Gastrocnemius medialis (tissue), 4 donors: ENCODE data around the gene BLVRA. TPM values are rescaled to one million over a fixed set of nuclear protein-coding genes. Genes with fewer than 3 reads are reported as not detected.
"Not testable (repeated sequence)": the region's sequence is repeated elsewhere in the genome, so short reads cannot be mapped to it uniquely, and the experiment has no call there.

Experiments
- ATAC-seq, 2 donors: fragments of 150-250 bp; one replicate each; pipeline ENCODE4 v1.9.1; 2016
- DNase-seq, 2 donors: peaks; one replicate each; pipeline ENCODE4 v3.0.0-alpha.2; 2019
- H3K27ac ChIP-seq, 4 donors: fragments of 200-600 bp; sonication (generic); 1 replicate in 1 of 4; 2 replicates in 3 of 4; pipeline ENCODE4 v1.5.1; 2016 to 2018; ENCODE audit warnings: mild to moderate bottlenecking in 2 of 4, moderate library complexity in 1 of 4
- H3K27me3 ChIP-seq, 3 donors: fragments of 200-600 bp; sonication (generic) in 2 of 3; 1 replicate in 1 of 3; 2 replicates in 2 of 3; pipeline versions ENCODE4 v1.5.1 to v1.6.0; 2016 to 2019; ENCODE audit warnings: mild to moderate bottlenecking in 1 of 3, moderate library complexity in 1 of 3
- H3K36me3 ChIP-seq, 2 donors: fragments of 200-600 bp; sonication (generic) in 1 of 2; one replicate each; pipeline ENCODE4 v1.5.1; 2017 to 2018
- H3K4me1 ChIP-seq, 2 donors: fragments of 200-600 bp; sonication (generic) in 1 of 2; one replicate each; pipeline ENCODE4 v1.5.1; 2016 to 2017; ENCODE audit warnings: mild to moderate bottlenecking in 2 of 2
- H3K4me3 ChIP-seq, 4 donors: fragments of 200-600 bp; sonication (generic) in 3 of 4; 1 replicate in 1 of 4; 2 replicates in 3 of 4; pipeline ENCODE4 v1.5.1; 2016 to 2019; ENCODE audit warnings: mild to moderate bottlenecking in 2 of 4
- H3K9me3 ChIP-seq, 3 donors: fragments of 200-600 bp; sonication (generic) in 2 of 3; 1 replicate in 1 of 3; 2 replicates in 2 of 3; pipeline ENCODE4 v1.5.1; 2016 to 2019
- CTCF ChIP-seq, 5 experiments: fragments of 450-650 bp in 3 of 5; fragments of 200-600 bp in 2 of 5; sonication (generic) in 2 of 5; IDR thresholded peaks in 4 of 5; conservative IDR thresholded peaks in 1 of 5; 1 replicate in 4 of 5; 2 replicates in 1 of 5; pipeline ENCODE4 v1.5.1; 2016 to 2019; ENCODE audit warnings: antibody characterized with exemption in 5 of 5, mild to moderate bottlenecking in 3 of 5, moderate library complexity in 3 of 5
- POLR2A ChIP-seq, 2 donors: fragments of 450-650 bp; IDR thresholded peaks; one replicate each; pipeline ENCODE4 v1.6.1; 2017; ENCODE audit warnings: antibody characterized with exemption in 2 of 2, mild to moderate bottlenecking in 2 of 2, moderate library complexity in 2 of 2
- in situ Hi-C, 4 donors: fragments of 200-750 bp; cut with MboI; loops; one replicate each; pipeline versions ENCODE4 v1.15.0 to v1.8.0; 2017; ENCODE audit warnings: low sequenced_read_pairs in 4 of 4
- intact Hi-C: fragments of 100-400 bp; cut with DNase I; formaldehyde crosslinking; loops from one replicate; pipeline ENCODE4 v1.15.1; 2023; ENCODE audit warnings: low total_unique reads
- total RNA-seq, 4 donors: library from RNA; depleted of rRNA; stranded (reverse); fragments of >200 nt; gene quantifications; one replicate each; pipeline versions ENCODE4 v1.1.0 to v1.2.3, GENCODE V29; 2016

The BLVRA gene
- total RNA-seq, 4 donors from 2014 or later = 26.7 to 45.9 (median 29.3) TPM

GRCh38 chr7:43779045-43779812, 20.7 kb downstream of the BLVRA start:
- Histone ChIP-seq H3K9me3 (no peaks in the 10 kb centered on the region), H3K36me3 (no peaks in the 10 kb centered on the region), H3K27ac (no peak overlapping the region), H3K4me1 (peaks cover 24% of the 10 kb centered on the region in 2 donors), H3K27me3 (no peaks in the 10 kb centered on the region), H3K4me3 (no peak overlapping the region)
- ATAC-seq (no peak), DNase-seq (no peak)
- in situ Hi-C loops (no loop called here), intact Hi-C loops (no loop called here)
- TF ChIP-seq POLR2A (IDR thresholded peaks at IDR 0.05) (no peak), CTCF (IDR thresholded peaks at IDR 0.05 in 4 of 5, conservative IDR thresholded peaks at IDR 0.05 in 1 of 5) (no peak)

- no peak overlapping the region for H3K4me3 ChIP-seq
- H3K27ac ChIP-seq = peak overlapping the region in 3 of 4 donors; percentile 15 to 64 (median 58)
- intact Hi-C loops = loop anchor here (5.0 kb wide), 1 partner anchor 55 kb away; the partner anchor contains the start of gene COA1
- in situ Hi-C loops = no loop called here
- no peaks in the 10 kb centered on the region for H3K9me3 ChIP-seq
- DNase-seq = no peak
- no peak for ATAC-seq
- no peaks in the 10 kb centered on the region for H3K27me3 ChIP-seq
- no peak for TF ChIP-seq POLR2A (IDR thresholded peaks at IDR 0.05)
- H3K4me1 ChIP-seq = peaks cover 24 to 32% of the 10 kb centered on the region in 2 donors
- no peaks in the 10 kb centered on the region for H3K36me3 ChIP-seq
These were observed 23.5 kb downstream of the BLVRA start for GRCh38 chr7:43781726-43782607.

- intact Hi-C loops = loop anchor here (5.0 kb wide), 1 partner anchor 56 kb away; the partner anchor contains the start of gene COA1
- H3K27ac ChIP-seq = peak overlapping the region; percentile 15 to 64 (median 48)
- in situ Hi-C loops = no loop called here
- no peaks in the 10 kb centered on the region for H3K36me3 ChIP-seq
- peak; percentile 77 to 98 for ATAC-seq
- no peak for DNase-seq
- no peaks in the 10 kb centered on the region for H3K9me3 ChIP-seq
- no peaks in the 10 kb centered on the region for H3K27me3 ChIP-seq
- H3K4me1 ChIP-seq = peaks cover 24 to 32% of the 10 kb centered on the region in 2 donors
- TF ChIP-seq POLR2A (IDR thresholded peaks at IDR 0.05) = no peak
- no peak overlapping the region for H3K4me3 ChIP-seq
These were observed 24.5 kb downstream of the BLVRA start for GRCh38 chr7:43782768-43783555.

- DNase-seq = no peak
- Histone ChIP-seq H3K36me3 (peaks cover 0 to 8% of the 10 kb centered on the region in 2 donors), H3K27ac (no peak overlapping the region), H3K9me3 (no peaks in the 10 kb centered on the region), H3K27me3 (no peaks in the 10 kb centered on the region), H3K4me1 (peaks cover 24 to 32% of the 10 kb centered on the region in 2 donors), H3K4me3 (no peak overlapping the region)
- in situ Hi-C loops = no loop called here
- TF ChIP-seq POLR2A (IDR thresholded peaks at IDR 0.05) (no peak), CTCF (IDR thresholded peaks at IDR 0.05 in 4 of 5, conservative IDR thresholded peaks at IDR 0.05 in 1 of 5) (no peak)
- intact Hi-C loops = loop anchor here (5.0 kb wide), 1 partner anchor 57 kb away; the partner anchor contains the start of gene COA1
- ATAC-seq = no peak
These were observed 25.6 kb downstream of the BLVRA start for GRCh38 chr7:43784030-43784584.

GRCh38 chr7:43784585-43785087, 26.2 kb downstream of the BLVRA start:
- in situ Hi-C loops, H3K4me3 ChIP-seq, ATAC-seq, H3K9me3 ChIP-seq, H3K27ac ChIP-seq, H3K27me3 ChIP-seq, DNase-seq: not testable (repeated sequence)
- H3K36me3 ChIP-seq = peaks cover 0 to 10% of the 10 kb centered on the region in 2 donors
- intact Hi-C loops = loop anchor here (5.0 kb wide), 1 partner anchor 57 kb away; the partner anchor contains the start of gene COA1
- peaks cover 24 to 32% of the 10 kb centered on the region in 2 donors for H3K4me1 ChIP-seq
